Measurements from ENCODE around the gene SH3GL1. TPM values are rescaled to one million over a fixed set of nuclear protein-coding genes. Genes with fewer than 3 reads are reported as not detected.

The SH3GL1 gene
- total RNA-seq, 3 donors from 2014 or later: 31.7 to 54.9 (median 47.5) TPM

GRCh38 chr19:4413588-4413987, 13.2 kb upstream of the SH3GL1 start:
- Histone ChIP-seq H3K4me1 (ENCODE audit: low read depth) (no peaks in the 10 kb centered on the region), H3K4me3 (no peak overlapping the region), H3K36me3 (ENCODE audit: low read depth) (no peaks in the 10 kb centered on the region), H3K9me3 (no peaks in the 10 kb centered on the region)
- intact Hi-C loops (cut with DNase I, micrococcal nuclease): no loop called here
- ATAC-seq: no peak
- TF ChIP-seq CTCF (IDR thresholded peaks at IDR 0.05): no peak
- no peak for DNase-seq

- H3K9me3 ChIP-seq: no peaks in the 10 kb centered on the region
- H3K36me3 ChIP-seq (ENCODE audit: low read depth): no peaks in the 10 kb centered on the region
- H3K4me1 ChIP-seq (ENCODE audit: low read depth): no peaks in the 10 kb centered on the region
- ATAC-seq (no peak), DNase-seq (no peak)
- intact Hi-C loops (cut with DNase I, micrococcal nuclease): no loop called here
- no peak for TF ChIP-seq CTCF (IDR thresholded peaks at IDR 0.05)
- H3K4me3 ChIP-seq: no peak overlapping the region
These were observed 9.0 kb upstream of the SH3GL1 start for GRCh38 chr19:4409123-4409933.

- intact Hi-C loops (cut with DNase I, micrococcal nuclease): no loop called here
- no peaks in the 10 kb centered on the region for H3K36me3 ChIP-seq (ENCODE audit: low read depth)
- no peak overlapping the region for H3K4me3 ChIP-seq
- DNase-seq (no peak), ATAC-seq (no peak)
- no peak for TF ChIP-seq CTCF (IDR thresholded peaks at IDR 0.05)
- no peaks in the 10 kb centered on the region for H3K9me3 ChIP-seq
- H3K4me1 ChIP-seq (ENCODE audit: low read depth): peaks cover 5% of the 10 kb centered on the region
These were observed 6.3 kb upstream of the SH3GL1 start for GRCh38 chr19:4406626-4407025.

- no peak for TF ChIP-seq CTCF (IDR thresholded peaks at IDR 0.05)
- H3K4me1 ChIP-seq (ENCODE audit: low read depth): peaks cover 5% of the 10 kb centered on the region
- H3K4me3 ChIP-seq: no peak overlapping the region
- H3K36me3 ChIP-seq (ENCODE audit: low read depth): no peaks in the 10 kb centered on the region
- DNase-seq (no peak), ATAC-seq (no peak)
- H3K9me3 ChIP-seq: no peaks in the 10 kb centered on the region
- intact Hi-C loops (cut with DNase I, micrococcal nuclease): no loop called here
These were observed 5.6 kb upstream of the SH3GL1 start for GRCh38 chr19:4405977-4406376.

GRCh38 chr19:4403005-4403761, 2.8 kb upstream of the SH3GL1 start:
- DNase-seq (peak in 1 of 3 donors; percentile 28), ATAC-seq (no peak)
- TF ChIP-seq CTCF (IDR thresholded peaks at IDR 0.05): no peak
- intact Hi-C loops (cut with DNase I, micrococcal nuclease): no loop called here
- Histone ChIP-seq H3K9me3 (no peaks in the 10 kb centered on the region), H3K4me3 (peak overlapping the region; percentile 78), H3K4me1 (ENCODE audit: low read depth) (peaks cover 23% of the 10 kb centered on the region), H3K36me3 (ENCODE audit: low read depth) (no peaks in the 10 kb centered on the region)

Data from mucosa of descending colon (tissue), 3 donors.